Activated T-cell treated with anti-CD3 and anti-CD28 coated beads for 4 hours (primary cell): ENCODE results near the gene GPR153.

Experiments
- DNase-seq: peaks from one replicate; pipeline ENCODE4 v3.0.0-alpha.2; 2020

Gene GPR153

GRCh38 chr1:6247651-6248050 lies 13.2 kb downstream of the GPR153 start:
- DNase-seq: no peak

- DNase-seq: peak; percentile 74
Measured at GRCh38 chr1:6246497-6247467, 14.1 kb downstream of the GPR153 start.

GRCh38 chr1:6245869-6246496 lies 14.9 kb downstream of the GPR153 start:
- DNase-seq: no peak

GRCh38 chr1:6245086-6245868 lies 15.6 kb downstream of the GPR153 start:
- DNase-seq: peak; percentile 58

- DNase-seq: no peak
Measured at GRCh38 chr1:6244401-6245049, 16.4 kb downstream of the GPR153 start.

GRCh38 chr1:6243993-6244392 lies 16.9 kb downstream of the GPR153 start, which contains the start of gene HES3:
Gene HES3, plus strand, starts transcription at chr1:6244179. Its CDS starts 187 bp downstream, at chr1:6244366.
- DNase-seq: no peak

GRCh38 chr1:6243053-6243834 lies 17.7 kb downstream of the GPR153 start:
- no peak for DNase-seq

GRCh38 chr1:6241887-6242740 lies 18.8 kb downstream of the GPR153 start:
- DNase-seq: no peak

GRCh38 chr1:6241107-6241886 lies 19.6 kb downstream of the GPR153 start:
- DNase-seq: no peak

- no peak for DNase-seq
Measured at GRCh38 chr1:6239950-6240768, 20.7 kb downstream of the GPR153 start.

GRCh38 chr1:6239213-6239752 lies 21.6 kb downstream of the GPR153 start:
- no peak for DNase-seq

- no peak for DNase-seq
Measured at GRCh38 chr1:6237093-6237492, 23.8 kb downstream of the GPR153 start.

- DNase-seq: peak; percentile 21
Measured at GRCh38 chr1:6235296-6235677, 25.6 kb downstream of the GPR153 start.

GRCh38 chr1:6234502-6235295 lies 26.2 kb downstream of the GPR153 start:
- no peak for DNase-seq

- DNase-seq: no peak
Measured at GRCh38 chr1:6233376-6233775, 27.5 kb downstream of the GPR153 start.

GRCh38 chr1:6225651-6226050 lies 35.2 kb downstream of the GPR153 start:
- no peak for DNase-seq

- no peak for DNase-seq
Measured at GRCh38 chr1:6224718-6225117, 36.2 kb downstream of the GPR153 start.

- no peak for DNase-seq
Measured at GRCh38 chr1:6223617-6224016, 37.3 kb downstream of the GPR153 start.
